ENCODE data around the gene LPAR2.

LPAR2 gene

GRCh38 chr19:19584356-19584755 is 43.7 kb downstream of the LPAR2 start:
- no peaks in the 10 kb centered on the region for H3K36me3 ChIP-seq
- intact Hi-C loops (cut with DNase I; ENCODE audit: low total_unique reads): no loop called here
- no peak for DNase-seq
- H3K4me3 ChIP-seq: no peak overlapping the region
- no peaks in the 10 kb centered on the region for H3K27me3 ChIP-seq
- no peaks in the 10 kb centered on the region for H3K4me1 ChIP-seq
- H3K9me3 ChIP-seq: no peaks in the 10 kb centered on the region
- TF ChIP-seq CTCF (IDR thresholded peaks at IDR 0.05): no peak
- H3K27ac ChIP-seq: no peak overlapping the region

- TF ChIP-seq CTCF (IDR thresholded peaks at IDR 0.05): no peak
- intact Hi-C loops (cut with DNase I; ENCODE audit: low total_unique reads): no loop called here
- H3K27me3 ChIP-seq: no peaks in the 10 kb centered on the region
- no peak overlapping the region for H3K4me3 ChIP-seq
- no peak overlapping the region for H3K27ac ChIP-seq
- DNase-seq: no peak
- H3K36me3 ChIP-seq: no peaks in the 10 kb centered on the region
- H3K4me1 ChIP-seq: no peaks in the 10 kb centered on the region
- H3K9me3 ChIP-seq: no peaks in the 10 kb centered on the region
Observed at GRCh38 chr19:19582471-19582870, 45.5 kb downstream of the LPAR2 start.

DNA sequence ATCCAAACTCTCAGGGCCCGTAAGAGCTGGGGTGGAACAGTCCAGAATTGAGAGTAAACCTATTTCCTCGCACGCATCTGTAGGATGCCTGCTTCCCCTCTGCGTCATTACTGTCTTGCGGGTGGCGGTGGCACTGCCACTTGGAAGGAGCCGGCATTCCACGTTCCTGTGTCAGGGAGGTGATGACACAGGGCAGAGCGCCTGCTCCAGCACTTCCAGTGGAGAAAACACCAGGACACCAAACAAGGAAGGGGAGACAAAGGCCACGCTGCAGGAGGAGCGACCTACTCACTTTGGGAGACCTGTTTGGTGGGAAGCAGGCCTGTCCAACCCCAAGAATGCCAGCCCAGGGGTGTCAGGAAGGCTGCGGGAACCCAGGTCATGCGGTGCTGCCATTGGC is 46.6 kb downstream of the LPAR2 start:
- H3K27me3 ChIP-seq: no peaks in the 10 kb centered on the region
- H3K4me1 ChIP-seq: no peaks in the 10 kb centered on the region
- H3K27ac ChIP-seq: no peak overlapping the region
- no peaks in the 10 kb centered on the region for H3K9me3 ChIP-seq
- TF ChIP-seq CTCF (IDR thresholded peaks at IDR 0.05): no peak
- H3K36me3 ChIP-seq: no peaks in the 10 kb centered on the region
- no peak for DNase-seq
- no peak overlapping the region for H3K4me3 ChIP-seq
- intact Hi-C loops (cut with DNase I; ENCODE audit: low total_unique reads): no loop called here

- TF ChIP-seq CTCF (IDR thresholded peaks at IDR 0.05): no peak
- DNase-seq: no peak
- Histone ChIP-seq H3K27ac (no peak overlapping the region), H3K4me1 (no peaks in the 10 kb centered on the region), H3K4me3 (no peak overlapping the region), H3K9me3 (no peaks in the 10 kb centered on the region), H3K27me3 (no peaks in the 10 kb centered on the region), H3K36me3 (no peaks in the 10 kb centered on the region)
- intact Hi-C loops (cut with DNase I; ENCODE audit: low total_unique reads): no loop called here
Observed at GRCh38 chr19:19580418-19580817, 47.6 kb downstream of the LPAR2 start.

DNA sequence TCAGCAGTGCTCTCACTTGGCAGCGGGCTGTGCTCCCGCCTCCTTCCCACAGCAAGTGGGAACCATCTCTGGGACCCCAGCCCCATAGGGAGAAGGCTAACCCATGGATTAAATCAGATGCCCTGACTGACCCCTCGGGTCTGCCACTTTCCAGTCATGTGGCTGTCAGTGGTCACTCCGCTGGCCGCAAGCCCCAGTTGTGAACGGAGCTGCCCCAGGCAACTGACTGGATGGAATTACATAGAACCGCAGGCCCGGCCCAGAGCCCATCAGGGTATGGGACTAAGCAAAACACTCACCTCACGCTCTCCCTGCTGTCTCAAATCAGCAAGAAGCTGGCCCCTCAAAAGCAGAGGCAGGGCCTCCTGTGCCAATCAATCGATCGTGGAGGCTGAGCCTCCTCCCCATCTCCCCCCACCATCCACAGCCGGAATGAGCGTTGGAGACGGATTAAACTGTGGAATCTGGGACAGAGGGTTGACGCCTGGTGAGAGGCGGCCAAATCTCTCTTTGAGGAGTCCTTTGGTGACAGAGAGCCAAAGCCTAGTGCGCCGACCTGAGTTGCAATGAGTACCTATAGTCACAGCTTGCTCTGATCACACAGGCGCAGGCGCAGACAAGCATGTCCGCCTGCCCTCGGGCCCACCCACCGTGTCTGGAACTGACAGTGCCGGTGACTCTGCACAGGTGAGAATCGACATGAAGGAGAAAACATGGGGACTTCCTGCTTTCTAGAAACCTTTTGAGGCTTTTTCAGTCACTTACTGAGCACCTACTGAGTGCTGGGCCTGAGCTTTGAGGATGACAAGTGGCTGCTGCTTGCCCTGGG is 48.3 kb downstream of the LPAR2 start:
- intact Hi-C loops (cut with DNase I; ENCODE audit: low total_unique reads): no loop called here
- H3K4me3 ChIP-seq: no peak overlapping the region
- DNase-seq: no peak
- H3K36me3 ChIP-seq: no peaks in the 10 kb centered on the region
- H3K27me3 ChIP-seq: no peaks in the 10 kb centered on the region
- no peaks in the 10 kb centered on the region for H3K9me3 ChIP-seq
- no peak overlapping the region for H3K27ac ChIP-seq
- no peaks in the 10 kb centered on the region for H3K4me1 ChIP-seq
- no peak for TF ChIP-seq CTCF (IDR thresholded peaks at IDR 0.05)
